Pancreas (tissue), 10 donors: ENCODE results near the gene CDC27. TPM values are rescaled to one million over a fixed set of nuclear protein-coding genes. Genes with fewer than 3 reads are reported as not detected.

Source experiments
- ATAC-seq, 4 donors: fragments of 200-7000 bp; cut with Tn5 transposase; one replicate each; pipeline versions ENCODE4 v1.8.0 to v1.9.1; 2020; ENCODE audit warnings: mild to moderate bottlenecking in 4 of 4, moderate library complexity in 4 of 4
- DNase-seq, 6 donors: peaks; one replicate each; pipeline ENCODE4 v3.0.0-alpha.2; 2020
- FAIRE-seq: peaks from 2 replicates; lab custom pipeline; 2012; peaks lifted over from hg19 to GRCh38; lab: Jason Lieb, UNC
- H3K27ac ChIP-seq, 4 donors: fragments of 200-600 bp; sonication (generic); 1 replicate in 3 of 4; 2 replicates in 1 of 4; pipeline versions ENCODE4 v1.5.0 to v1.8.0; 2020
- H3K27me3 ChIP-seq, 4 donors: fragments of 200-600 bp; one replicate each; pipeline ENCODE4 v1.8.0; 2021
- H3K36me3 ChIP-seq, 3 donors: fragments of 200-600 bp; sonication (generic) in 1 of 3; one replicate each; pipeline versions ENCODE4 v1.5.0 to v1.8.0; 2020 to 2021
- H3K4me1 ChIP-seq, 3 donors: fragments of 200-600 bp; one replicate each; pipeline ENCODE4 v1.8.0; 2021
- H3K4me3 ChIP-seq, 4 donors: fragments of 200-600 bp; sonication (generic) in 2 of 4; one replicate each; pipeline versions ENCODE4 v1.5.0 to v1.8.0; 2020 to 2021
- H3K9me3 ChIP-seq, 4 donors: fragments of 200-600 bp; one replicate each; pipeline ENCODE4 v1.8.0; 2021
- CTCF ChIP-seq, 4 donors: fragments of 200-600 bp; sonication (generic) in 3 of 4; IDR thresholded peaks; one replicate each; pipeline versions ENCODE4 v1.5.0 to v1.8.0; 2021; ENCODE audit warnings: antibody characterized with exemption in 4 of 4
- WGBS, 2 donors: extraction: QIAGEN DNeasy Blood & Tissue Kit; methylation state at CpG; one replicate each; pipeline ENCODE4 v1.1.7; 2013; 5-methylcytosine and 5-hydroxymethylcytosine counted together
- intact Hi-C, 3 donors: fragments of 100-400 bp; cut with DNase I; formaldehyde crosslinking; loops; one replicate each; pipeline versions ENCODE4 v1.11.1 to v1.14.2; 2022
- polyA plus RNA-seq, 2 donors: library from polyadenylated mRNA; stranded (reverse); fragments of 200-250 nt; gene quantifications; one replicate each; pipeline ENCODE4 v1.2.3, GENCODE V29; 2013
- total RNA-seq, 6 donors: library from RNA; stranded (reverse); fragmentation: NEBNext Ultra II Directional in 4 of 6; extraction: Animal tissue kit (Norgen Biotek cat#: 25700) in 4 of 6; gene quantifications; one replicate each; pipeline versions ENCODE4 v1.2.1 to v1.2.4, GENCODE V29; 2021 to 2023
- donor health status: healthy with polysubstance abuse.
- donor health status: DM: no; HTN: no; CAD: no; lungs with moderate emphysema.
- donor health status: DM: no; HTN: no; CAD: no.
- donor health status: control.
- donor health status: control.
- donor health status: Bipolar disorder and iron deficiency.
- donor health status: DM: yes; HTN: yes; CAD: no.
- donor health status: DM: no; HTN: no; CAD: no.
- donor health status: DM: no; HTN: no; CAD: no.
- donor health status: DM: yes; HTN: yes; CAD: no.

Gene CDC27
- total and polyA plus RNA-seq, 8 donors = 6.5 to 42.7 (median 26.3) TPM

GRCh38 chr17:47096343-47096742 is 92.8 kb downstream of the CDC27 start:
- no peaks in the 10 kb centered on the region for H3K27me3 ChIP-seq
- WGBS, 2 donors = 87 to 93% methylated on average over 3 of the region's 3 CpGs
- peaks cover 0 to 8% (median 0%) of the 10 kb centered on the region in 3 donors for H3K4me1 ChIP-seq
- no peaks in the 10 kb centered on the region for H3K36me3 ChIP-seq
- DNase-seq = no peak
- no peak overlapping the region for H3K4me3 ChIP-seq
- intact Hi-C loops = no loop called here
- H3K27ac ChIP-seq = no peak overlapping the region
- no peak for ATAC-seq
- FAIRE-seq = no peak
- no peak for TF ChIP-seq CTCF (IDR thresholded peaks at IDR 0.05)
- H3K9me3 ChIP-seq = no peaks in the 10 kb centered on the region

DNA sequence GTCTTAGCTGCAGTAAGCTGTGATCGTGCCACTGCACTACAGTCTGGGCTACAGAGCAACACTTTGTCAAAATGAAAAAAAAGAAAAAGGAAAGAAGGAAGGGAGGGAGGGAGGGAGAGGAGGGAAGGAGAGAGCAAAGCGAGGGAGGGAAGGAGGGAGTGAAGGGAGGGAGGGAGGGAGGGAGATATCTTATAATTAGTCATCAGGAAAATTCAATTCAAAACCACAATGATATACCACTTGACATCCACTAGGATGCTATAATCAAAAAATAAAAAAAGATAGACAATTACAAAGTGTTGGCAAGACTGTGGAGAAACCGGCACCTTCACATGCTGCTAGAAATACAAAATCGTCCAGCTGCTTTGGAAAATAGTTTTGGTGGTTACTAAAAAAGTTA is 93.8 kb downstream of the CDC27 start:
- intact Hi-C loops = no loop called here

GRCh38 chr17:47087093-47087492 is 102.0 kb downstream of the CDC27 start:
- Histone ChIP-seq H3K9me3 (no peaks in the 10 kb centered on the region), H3K36me3 (no peaks in the 10 kb centered on the region), H3K4me3 (no peak overlapping the region), H3K4me1 (peaks cover 2 to 11% (median 8%) of the 10 kb centered on the region in 3 donors), H3K27ac (no peak overlapping the region), H3K27me3 (no peaks in the 10 kb centered on the region)
- TF ChIP-seq CTCF (IDR thresholded peaks at IDR 0.05) = no peak
- intact Hi-C loops = no loop called here
- no peak for DNase-seq
- no peak for ATAC-seq
- no peak for FAIRE-seq
- WGBS, 2 donors = 77 to 85% methylated on average over 3 of the region's 3 CpGs

More for the DNA sequence above, 93.8 kb downstream of the CDC27 start:
- Histone ChIP-seq H3K4me1 (peaks cover 0 to 8% (median 0%) of the 10 kb centered on the region in 3 donors), H3K36me3 (no peaks in the 10 kb centered on the region), H3K9me3 (no peaks in the 10 kb centered on the region), H3K27me3 (no peaks in the 10 kb centered on the region), H3K4me3 (no peak overlapping the region), H3K27ac (no peak overlapping the region)
- no peak for TF ChIP-seq CTCF (IDR thresholded peaks at IDR 0.05)
- ATAC-seq (no peak), FAIRE-seq (no peak), DNase-seq (no peak)
- 75 to 78% methylated on average over 4 of the region's 4 CpGs for WGBS, 2 donors

- H3K36me3 ChIP-seq = no peaks in the 10 kb centered on the region
- no peaks in the 10 kb centered on the region for H3K9me3 ChIP-seq
- no peak for DNase-seq
- FAIRE-seq = no peak
- ATAC-seq = no peak
- no peak overlapping the region for H3K27ac ChIP-seq
- intact Hi-C loops = no loop called here
- H3K27me3 ChIP-seq = no peaks in the 10 kb centered on the region
- H3K4me1 ChIP-seq = peaks cover 2 to 11% (median 8%) of the 10 kb centered on the region in 3 donors
- WGBS, 2 donors = 93 to 100% methylated on average over 1 of the region's 1 CpG
- TF ChIP-seq CTCF (IDR thresholded peaks at IDR 0.05) = no peak
- no peak overlapping the region for H3K4me3 ChIP-seq
These were observed 103.4 kb downstream of the CDC27 start for GRCh38 chr17:47085736-47086135.

- ATAC-seq = no peak
- H3K27ac ChIP-seq = no peak overlapping the region
- WGBS, 2 donors = 85 to 95% methylated on average over 3 of the region's 3 CpGs
These were observed 110.3 kb downstream of the CDC27 start for GRCh38 chr17:47078801-47079200.

More at GRCh38 chr17:47078801-47079200, 110.3 kb downstream of the CDC27 start:
- intact Hi-C loops = no loop called here
- Histone ChIP-seq H3K4me1 (no peaks in the 10 kb centered on the region), H3K9me3 (no peaks in the 10 kb centered on the region), H3K4me3 (no peak overlapping the region), H3K36me3 (no peaks in the 10 kb centered on the region), H3K27me3 (no peaks in the 10 kb centered on the region)
- FAIRE-seq (no peak), DNase-seq (no peak)
- no peak for TF ChIP-seq CTCF (IDR thresholded peaks at IDR 0.05)
